HG03571 (cell line): ENCODE data around the gene GMPR.
"Not testable (repeated sequence)": the region's sequence is repeated elsewhere in the genome, so short reads cannot be mapped to it uniquely, and the experiment has no call there.

ENCODE experiments used
- ATAC-seq: cut with Tn5 transposase; IDR thresholded peaks from one replicate; pipeline ENCODE4 v1.9.1; 2021; ENCODE audit not compliant: unreplicated experiment

Gene GMPR

DNA sequence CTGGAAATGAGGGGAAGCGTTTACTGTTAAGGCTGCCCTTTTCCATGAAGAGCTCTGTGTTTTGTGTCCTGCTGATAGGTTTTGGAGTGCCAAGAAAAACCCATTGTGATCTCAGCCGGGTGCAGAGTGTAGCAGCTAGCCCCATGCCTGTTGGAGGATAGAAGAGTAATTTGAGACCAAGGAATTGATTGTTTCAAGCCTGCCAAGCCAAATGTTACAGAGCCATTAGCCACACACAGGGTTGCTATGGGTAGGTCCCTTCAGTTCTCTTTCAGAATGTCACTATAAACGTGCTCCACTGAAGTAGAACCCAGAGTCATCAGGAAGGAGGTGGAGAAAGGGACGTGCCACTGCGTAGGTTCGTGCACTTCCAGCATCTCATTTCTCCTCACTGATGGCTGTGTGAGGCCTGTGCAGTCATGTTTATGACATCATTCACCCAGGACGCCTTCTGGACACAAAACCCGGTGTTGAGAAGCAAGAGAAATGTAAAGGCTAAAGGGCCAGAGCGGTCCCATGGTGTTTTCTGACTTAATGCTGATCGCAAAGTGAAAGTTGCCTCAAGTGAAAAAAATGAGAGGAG lies 6.6 kb downstream of the GMPR start:
- ATAC-seq: no peak

DNA sequence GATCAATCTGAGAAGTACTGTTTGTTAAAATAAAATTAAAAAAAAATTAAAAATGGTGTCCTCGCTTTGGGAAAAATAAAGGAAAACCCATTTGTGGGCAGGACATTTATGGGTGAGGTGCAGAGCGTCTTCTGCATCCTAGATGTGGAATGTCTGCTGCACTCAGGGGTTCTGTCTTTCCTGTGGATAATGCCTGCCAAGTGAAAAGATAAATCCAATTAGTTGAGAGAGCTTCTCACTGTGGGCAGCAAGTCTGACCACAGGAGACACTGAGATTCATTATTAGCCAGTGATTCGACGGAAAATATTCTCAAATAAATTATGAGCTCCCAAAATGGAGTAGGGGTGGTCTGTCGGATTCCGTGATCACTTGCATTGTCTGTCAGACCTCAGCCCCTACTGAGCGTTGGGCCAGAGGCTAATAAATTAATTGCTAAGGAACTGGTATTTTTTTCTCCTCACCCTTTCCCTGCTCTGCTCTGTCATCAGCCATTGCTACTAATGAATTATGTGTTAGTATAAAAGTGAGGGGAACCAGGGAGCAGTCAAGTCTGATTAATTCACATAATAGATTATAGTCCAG lies 10.0 kb downstream of the GMPR start:
- no peak for ATAC-seq

DNA sequence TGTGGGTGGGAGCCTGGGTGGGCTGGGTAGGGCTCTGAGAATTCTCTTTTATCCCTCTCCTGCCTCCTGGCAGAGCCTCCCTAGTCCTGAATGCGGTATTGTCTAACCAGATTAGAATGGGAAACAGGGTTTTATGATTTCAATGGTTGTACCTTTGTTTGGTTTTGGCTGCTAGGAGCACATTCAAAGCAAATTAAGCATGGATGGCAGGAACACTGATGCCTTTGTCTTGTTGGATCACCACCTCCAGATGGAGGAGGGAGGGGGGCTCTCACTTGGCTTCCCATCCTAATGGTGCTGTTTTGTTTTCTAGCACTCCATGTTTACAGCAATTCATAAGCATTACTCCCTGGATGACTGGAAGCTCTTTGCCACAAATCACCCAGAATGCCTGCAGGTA lies 11.6 kb downstream of the GMPR start:
- ATAC-seq: no peak

DNA sequence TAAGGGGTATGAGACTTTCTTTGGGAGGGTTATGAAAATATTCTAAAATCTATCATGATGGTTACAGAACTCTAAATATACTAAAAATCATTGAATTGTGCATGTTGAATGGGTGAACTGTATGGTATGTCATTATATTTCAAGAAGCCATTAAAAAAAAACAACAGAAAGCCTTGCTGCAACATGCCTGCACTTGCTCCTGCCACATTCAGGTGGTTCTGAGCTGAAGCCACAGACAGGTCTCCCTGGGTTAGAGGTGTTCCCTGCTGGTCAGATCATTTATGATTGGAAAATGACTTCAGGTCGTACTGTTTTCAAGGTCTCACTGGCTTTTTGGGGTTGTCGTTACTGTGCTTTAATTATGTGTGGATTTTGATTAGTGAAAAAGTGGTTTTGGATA lies 13.3 kb downstream of the GMPR start:
- ATAC-seq: no peak

DNA sequence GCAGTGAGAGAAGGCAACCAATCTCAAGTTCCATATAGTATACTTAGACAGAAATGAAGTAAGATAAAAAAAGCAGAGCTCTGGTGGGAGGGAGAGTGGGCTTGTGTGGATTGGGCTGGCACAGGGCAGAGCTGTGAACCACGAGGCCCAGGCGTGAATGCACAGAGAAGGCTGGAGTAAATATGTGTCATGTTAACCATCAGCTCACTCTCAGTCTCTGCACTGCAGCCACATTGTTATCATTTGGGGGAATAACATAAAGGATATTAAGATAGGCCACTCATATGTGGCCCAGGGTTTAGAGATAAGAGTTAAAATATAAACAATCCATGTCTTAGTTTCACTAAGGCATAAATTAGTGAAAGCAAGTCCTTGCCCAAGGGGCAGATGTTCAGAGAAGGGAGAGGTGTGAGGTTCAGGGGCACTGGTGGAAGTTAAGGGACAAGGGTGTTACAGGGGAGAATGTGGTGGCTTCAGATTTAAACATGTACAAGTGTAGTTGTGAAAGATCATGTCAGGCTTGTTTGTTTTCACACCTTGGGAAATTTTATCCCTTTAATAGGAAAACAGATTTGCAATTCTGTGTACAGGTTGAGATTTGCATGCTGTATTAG lies 14.4 kb downstream of the GMPR start:
- ATAC-seq: no peak

DNA sequence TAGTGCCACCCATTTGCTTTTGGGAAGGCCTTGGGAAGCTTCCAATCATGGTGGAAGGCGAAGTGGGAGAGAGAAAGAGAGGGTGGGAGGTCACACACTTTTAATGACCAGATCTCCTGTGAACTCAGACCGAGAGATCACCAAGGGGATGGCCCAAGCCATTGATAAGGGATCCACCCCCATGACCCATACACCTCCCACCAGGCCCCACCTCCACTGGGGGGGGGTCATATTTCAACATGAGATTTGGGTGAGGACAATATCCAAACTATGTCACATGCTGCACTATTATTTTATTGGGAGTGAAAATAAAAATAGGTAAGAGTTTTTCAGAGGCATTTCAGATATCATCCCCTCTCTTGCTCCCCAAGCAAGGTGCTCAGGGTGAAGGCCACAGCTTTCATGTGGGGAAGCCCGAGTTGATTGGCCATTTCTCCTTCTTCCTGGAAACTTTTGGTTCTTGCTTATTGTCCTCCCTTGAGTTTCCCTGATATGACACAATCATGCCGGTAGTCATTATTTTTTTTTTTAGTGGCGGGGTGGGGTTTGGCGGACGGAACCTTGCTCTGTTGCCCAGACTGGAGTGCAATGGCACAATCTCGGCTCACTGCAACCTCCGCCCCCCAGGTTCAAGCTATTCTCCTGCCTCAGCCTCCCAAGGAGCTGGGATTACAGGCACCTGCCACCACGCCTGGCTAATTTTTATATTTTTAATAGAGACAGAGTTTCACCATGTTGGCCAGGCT lies 15.2 kb downstream of the GMPR start:
- ATAC-seq: no peak

DNA sequence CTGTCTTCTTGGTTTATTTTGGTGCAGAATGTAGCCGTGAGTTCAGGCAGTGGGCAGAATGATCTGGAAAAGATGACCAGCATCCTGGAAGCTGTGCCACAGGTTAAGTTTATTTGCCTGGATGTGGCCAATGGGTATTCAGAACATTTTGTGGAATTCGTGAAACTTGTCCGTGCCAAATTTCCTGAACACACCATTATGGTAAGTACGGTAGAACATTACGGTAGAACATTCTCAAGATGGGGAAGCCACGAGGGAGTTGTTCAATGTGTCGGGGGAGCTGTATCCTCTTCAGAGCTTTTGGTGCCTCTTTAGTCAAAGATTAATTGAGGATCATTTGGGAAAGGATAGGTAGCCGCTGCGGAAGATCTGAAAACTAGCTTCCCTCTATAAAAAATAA lies 16.1 kb downstream of the GMPR start:
- no peak for ATAC-seq

DNA sequence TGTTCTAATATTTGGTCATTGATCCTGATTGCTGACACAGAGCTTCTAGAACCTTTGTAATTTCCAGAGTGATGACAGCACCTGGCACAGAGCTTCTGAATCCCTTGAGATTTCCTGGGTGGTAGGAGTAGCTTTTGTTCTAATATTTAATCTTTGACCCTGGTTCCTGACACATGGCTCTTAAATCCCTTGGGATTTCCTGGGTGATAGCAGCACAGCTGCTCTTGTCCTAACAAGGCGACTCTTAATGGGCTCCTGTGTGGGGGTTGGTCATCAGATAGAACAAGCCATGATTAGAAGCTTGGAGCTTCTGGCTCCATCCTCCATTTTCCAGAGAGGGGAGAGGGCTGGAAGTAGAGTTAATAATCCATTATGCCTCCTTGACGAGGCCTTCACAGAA lies 18.4 kb downstream of the GMPR start:
- ATAC-seq: no peak

DNA sequence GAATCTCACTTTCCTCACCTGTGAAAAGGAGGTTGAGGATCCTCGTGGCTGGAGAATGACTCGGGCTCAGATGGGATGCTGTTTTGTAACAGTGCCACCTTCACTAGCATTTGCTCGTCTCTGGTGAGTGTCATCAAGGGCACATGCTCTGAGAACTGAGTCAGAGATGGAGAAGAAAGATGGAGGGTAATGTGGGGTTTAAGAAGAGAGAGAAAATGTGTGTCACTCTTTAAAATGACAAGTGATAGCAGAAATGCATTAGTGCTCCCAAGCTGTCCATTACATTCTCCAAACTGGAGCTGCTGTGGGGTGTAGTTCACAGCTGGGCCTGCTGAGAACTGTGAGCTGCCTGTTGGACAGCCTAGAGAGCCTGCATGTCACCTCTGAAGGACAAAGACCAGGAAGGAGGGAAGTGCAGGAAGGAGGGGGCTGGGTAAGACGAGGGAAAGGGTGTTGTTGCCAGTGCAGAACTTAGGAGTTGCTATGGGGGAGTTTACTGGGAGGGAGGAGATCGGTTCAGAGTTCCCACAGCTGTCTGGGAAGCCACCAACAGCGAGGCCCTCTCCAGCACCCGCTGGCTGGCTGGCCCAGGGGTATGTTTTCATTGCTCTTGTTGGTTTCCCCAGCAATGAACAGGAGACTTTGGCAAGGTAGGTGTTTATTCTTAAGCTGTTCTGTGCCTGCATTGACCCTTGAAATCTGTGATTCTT lies 19.8 kb downstream of the GMPR start:
- ATAC-seq: no peak

DNA sequence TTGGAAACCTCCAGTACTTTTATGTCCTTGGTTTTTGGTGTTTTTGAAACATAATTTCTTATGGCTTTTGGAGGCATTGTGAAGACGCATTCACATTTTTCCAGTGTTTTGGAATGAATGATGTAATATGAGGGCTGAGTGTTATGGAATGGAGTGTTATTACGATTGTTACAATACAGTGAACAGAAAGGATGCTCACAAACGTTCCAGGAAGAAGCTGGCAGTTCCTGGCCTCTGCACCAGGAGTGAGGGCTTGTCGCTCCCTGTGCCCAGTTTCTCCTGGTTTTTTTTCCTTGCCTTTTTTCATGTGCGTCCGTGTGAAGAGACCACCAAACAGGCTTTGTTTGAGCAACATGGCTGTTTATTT lies 20.3 kb downstream of the GMPR start:
- no peak for ATAC-seq

DNA sequence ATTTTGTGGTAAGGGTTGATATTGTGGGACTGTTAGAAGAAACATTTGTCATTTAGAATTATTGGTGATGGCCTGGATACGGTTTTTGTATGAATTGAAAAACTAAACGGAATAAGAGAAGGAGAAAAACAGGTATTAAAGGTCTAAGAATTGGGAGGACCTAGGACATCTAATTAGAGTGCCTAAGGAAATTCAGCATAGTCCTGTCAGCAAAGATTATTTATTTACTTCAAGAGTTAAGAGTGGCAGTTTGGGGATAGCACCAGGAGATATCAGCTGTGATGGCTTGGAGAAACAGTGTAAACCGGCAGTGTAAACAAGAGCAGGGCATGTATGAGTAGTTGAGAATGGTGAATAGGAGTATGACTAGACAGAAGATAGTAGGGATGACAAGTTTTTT lies 21.2 kb downstream of the GMPR start:
- ATAC-seq: not testable (repeated sequence)

DNA sequence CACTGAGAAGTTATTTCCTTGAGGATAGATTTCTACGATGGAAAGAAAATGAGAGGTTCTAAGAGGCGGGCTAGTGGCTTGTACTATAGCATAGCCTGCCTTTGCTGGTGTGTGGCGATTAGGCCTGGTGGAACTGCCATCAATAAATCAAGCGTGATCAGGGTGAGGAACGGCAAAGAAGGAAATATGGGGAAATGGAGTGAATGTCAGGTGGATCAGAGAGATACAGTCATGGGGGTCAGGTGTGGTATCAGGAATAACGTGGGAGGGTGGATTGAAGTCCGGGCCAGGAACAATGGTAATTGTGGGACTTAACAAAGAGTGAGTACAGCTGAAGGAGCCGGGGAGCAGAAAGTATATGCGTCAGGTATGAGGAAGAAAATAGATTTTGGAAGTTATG lies 22.2 kb downstream of the GMPR start:
- ATAC-seq: not testable (repeated sequence)

DNA sequence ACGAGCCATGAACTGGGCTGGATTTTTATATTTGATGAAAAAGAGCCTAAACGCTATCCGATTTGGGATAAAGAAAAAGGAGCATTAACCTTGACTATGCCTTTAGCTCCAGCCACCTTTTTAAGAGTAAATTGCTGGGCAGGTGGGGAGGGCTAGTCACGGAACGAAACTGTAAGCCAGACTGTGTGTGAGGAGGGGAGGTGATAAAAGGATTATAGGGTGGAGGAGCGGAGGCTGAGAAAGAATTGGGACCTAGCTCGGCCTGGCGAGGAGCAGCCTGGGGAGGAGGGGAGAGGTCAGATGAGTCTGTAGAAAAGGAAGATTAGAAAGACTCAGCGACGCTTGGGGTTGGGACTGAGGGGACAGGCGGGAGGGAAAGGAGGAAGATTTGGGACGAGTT lies 24.4 kb downstream of the GMPR start:
- not testable (repeated sequence) for ATAC-seq

DNA sequence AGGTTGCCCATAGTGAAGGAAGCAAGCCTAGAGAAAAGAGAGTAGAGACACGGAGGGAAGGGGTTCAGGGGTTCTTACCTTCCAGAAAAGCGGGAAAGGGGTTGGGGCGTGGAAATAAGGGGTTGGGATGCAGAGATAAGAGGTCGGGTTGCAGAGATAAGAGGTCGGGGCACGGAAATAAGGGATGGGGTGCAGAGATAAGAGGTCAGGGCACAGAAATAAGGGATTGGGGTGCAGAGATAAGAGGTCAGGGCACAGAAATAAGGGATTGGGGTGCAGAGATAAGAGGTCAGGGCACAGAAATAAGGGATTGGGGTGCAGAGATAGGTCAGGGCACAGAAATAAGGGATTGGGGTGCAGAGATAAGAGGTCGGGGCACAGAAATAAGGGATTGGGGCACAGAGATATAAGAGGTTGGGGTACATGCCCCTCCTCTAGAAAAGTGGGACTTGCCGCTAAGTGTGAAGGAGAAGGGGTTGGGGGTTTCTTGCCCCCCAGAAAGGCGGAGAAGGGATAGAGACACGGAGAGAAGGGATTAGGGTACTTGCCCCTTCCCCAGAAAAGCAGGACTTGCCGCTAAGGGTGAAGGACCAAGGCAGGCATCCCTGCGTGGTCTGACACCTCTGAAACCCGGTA lies 25.2 kb downstream of the GMPR start:
- not testable (repeated sequence) for ATAC-seq

DNA sequence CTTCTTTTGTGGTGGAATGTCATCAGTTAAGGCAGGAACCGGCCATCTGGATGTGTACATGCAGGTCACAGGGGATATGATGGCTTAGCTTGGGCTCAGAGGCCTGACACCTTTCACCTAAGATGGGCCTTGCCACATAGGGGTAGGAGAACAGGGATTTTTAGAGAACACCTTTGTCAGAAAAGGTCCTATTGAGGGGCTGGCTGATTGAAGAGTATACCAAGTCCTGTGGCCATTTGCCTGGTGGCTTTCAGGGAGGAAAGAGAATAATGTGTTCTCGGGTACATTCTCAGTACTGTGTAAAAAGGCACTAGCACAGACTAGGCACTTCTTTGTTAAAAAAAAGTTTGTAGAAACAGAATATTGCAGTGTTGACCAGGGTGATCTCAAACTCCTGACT lies 26.4 kb downstream of the GMPR start:
- ATAC-seq: no peak

DNA sequence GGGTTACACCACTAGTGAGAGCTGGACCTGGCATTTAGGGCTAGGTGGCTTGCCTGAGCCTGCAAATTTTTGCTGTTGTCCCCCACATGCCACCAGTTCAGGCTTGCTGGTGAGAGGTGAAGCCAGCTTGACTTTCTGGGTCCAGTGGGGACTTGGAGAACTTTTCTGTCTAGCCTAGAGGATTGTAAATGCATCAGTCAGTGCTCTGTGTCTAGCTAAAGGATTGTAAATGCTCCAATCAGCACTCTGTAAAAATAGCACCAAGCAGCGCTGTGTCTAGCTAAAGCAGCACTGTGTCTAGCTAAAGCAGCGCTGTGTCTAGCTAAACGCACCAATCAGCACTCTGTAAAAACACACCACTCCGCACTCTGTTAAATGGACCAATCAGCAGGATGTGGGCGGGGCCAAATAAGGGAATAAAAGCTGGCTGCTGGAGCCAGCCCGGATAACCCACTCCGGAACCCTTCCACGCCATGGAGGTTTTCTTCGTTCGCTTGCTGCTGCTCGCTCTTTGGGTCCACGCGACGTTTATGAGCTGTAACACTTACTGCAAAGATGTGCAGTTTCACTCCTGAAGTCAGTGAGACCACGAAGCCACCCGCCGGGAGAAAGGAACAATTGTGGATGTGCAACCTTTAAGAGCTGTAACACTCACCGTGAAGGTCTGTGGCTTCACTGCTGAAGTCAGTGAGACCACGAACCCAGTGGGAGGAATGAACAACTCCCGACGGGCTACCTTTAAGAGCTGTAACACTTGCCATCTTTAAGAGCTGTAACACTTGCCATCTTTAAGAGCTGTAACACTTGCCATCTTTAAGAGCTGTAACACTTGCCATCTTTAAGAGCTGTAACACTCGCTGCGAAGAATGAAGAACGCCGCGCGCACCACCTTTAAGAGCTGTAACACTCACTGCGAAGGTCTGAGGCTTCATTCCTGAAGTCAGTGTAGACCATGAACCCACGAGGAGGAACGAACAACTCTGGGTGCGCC lies 27.3 kb downstream of the GMPR start:
- no peak for ATAC-seq

DNA sequence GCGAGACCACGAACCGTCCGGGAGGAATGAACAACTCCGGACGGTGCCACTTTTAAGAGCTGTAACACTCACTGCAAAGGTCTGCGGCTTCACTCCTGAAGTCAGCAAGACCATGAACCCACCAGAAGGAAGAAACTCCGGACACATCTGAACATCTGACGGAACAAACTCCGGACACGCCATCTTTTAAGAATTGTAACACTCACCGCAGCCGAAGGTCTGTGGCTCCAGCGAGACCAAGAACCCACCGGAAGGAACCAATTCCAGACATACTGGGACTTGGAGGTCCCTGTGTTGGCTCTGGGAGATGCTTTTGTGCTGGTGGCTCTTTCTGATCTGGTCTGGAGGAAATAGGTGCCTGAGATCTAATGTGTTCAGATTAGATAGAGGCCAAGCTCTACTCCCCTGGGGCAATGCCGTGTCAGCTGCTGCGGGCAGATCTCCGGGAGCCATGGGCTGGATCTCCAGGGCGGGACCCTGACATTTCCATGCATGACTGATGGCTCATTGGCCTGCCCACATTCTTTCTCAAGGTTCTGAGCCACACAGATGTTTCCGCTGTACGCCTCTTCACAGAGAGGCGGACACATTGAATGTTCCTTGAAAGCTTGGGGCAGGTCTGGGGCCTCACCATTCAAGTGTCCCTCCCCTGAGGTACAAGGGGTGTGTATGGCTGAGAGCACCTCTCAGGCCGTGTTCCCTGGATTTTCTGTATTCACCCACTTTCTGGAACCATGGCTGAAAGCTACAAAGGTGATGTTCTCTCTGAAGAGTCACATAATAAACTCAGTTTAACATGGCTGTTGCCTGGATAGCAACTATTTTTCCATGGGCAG lies 29.3 kb downstream of the GMPR start:
- ATAC-seq: no peak

DNA sequence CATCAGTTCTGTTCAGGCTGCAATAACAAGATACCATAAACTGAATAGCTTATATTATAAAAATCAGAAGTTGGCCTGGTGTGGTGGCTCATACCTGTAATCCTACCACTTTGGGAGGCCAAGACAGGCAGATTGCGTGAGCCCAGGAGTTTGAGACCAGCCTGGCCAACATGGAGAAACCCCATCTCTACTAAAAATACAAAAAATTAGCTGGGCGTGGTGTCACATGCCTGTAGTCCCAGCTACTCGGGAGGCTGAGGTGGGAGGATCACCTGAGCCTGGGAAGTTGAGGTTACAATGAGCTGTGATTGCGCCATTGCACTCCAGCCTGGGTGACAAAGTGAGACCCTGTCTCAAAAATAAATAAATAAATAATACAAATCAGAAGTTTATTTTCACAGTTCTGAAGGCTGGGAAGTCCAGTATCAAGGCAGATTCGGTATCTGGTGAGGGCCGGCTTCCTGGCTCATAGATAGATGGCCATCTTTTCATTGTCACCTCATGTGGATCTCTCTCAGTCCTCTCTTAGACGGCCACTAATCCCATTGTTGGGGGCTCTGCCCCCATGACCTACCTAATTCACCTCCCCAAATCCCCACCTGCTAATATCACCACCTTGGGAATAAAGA lies 31.2 kb downstream of the GMPR start:
- not testable (repeated sequence) for ATAC-seq
